ENCODE data around the gene BUB1B. TPM values are rescaled to one million over a fixed set of nuclear protein-coding genes. Genes with fewer than 3 reads are reported as not detected.

BUB1B gene
- total RNA-seq, 1 donor from 2014 or later: 2.4 TPM

- no peak for ATAC-seq
- no peak for DNase-seq (ENCODE audit: missing footprints)
- intact Hi-C loops (cut with DNase I): no loop called here
Measured at GRCh38 chr15:40264321-40265153, 103.7 kb downstream of the BUB1B start.

- DNase-seq (ENCODE audit: missing footprints) (no peak), ATAC-seq (no peak)
- intact Hi-C loops (cut with DNase I): no loop called here
Measured at GRCh38 chr15:40265355-40265754, 104.5 kb downstream of the BUB1B start.

GRCh38 chr15:40265875-40266274, 105.0 kb downstream of the BUB1B start:
- DNase-seq (ENCODE audit: missing footprints) (no peak), ATAC-seq (no peak)
- intact Hi-C loops (cut with DNase I): no loop called here

GRCh38 chr15:40266828-40267304, 106.0 kb downstream of the BUB1B start:
- no peak for ATAC-seq
- intact Hi-C loops (cut with DNase I): no loop called here

GRCh38 chr15:40267670-40268069, 106.8 kb downstream of the BUB1B start:
- no peak for ATAC-seq
- intact Hi-C loops (cut with DNase I): no loop called here
- DNase-seq (ENCODE audit: missing footprints): no peak

More at GRCh38 chr15:40266828-40267304, 106.0 kb downstream of the BUB1B start:
- DNase-seq (ENCODE audit: missing footprints): no peak

GRCh38 chr15:40269604-40270003, 108.7 kb downstream of the BUB1B start:
- intact Hi-C loops (cut with DNase I): no loop called here
- peak; percentile 6 for DNase-seq (ENCODE audit: missing footprints)
- no peak for ATAC-seq

- intact Hi-C loops (cut with DNase I): no loop called here
- ATAC-seq: no peak
- DNase-seq (ENCODE audit: missing footprints): no peak
Measured at GRCh38 chr15:40270246-40270995, 109.6 kb downstream of the BUB1B start.

Other genes with a start within 250 kb of the BUB1B start
- 1.8 TPM for gene GPR176, start 240.8 kb upstream of the BUB1B start, total RNA-seq
- gene EIF2AK4, start 227.0 kb upstream of the BUB1B start, total RNA-seq: 23.3 TPM
- 232 TPM for gene SRP14, start 121.9 kb upstream of the BUB1B start, total RNA-seq
- gene BMF, start 52.2 kb upstream of the BUB1B start, total RNA-seq: 3.2 TPM
- 10.1 TPM for gene PAK6, start 78.0 kb downstream of the BUB1B start, total RNA-seq
- gene ANKRD63, start 122.0 kb downstream of the BUB1B start, total RNA-seq: 0.92 TPM
- gene PLCB2, start 146.9 kb downstream of the BUB1B start, total RNA-seq: 8.2 TPM
- gene INAFM2, start 162.6 kb downstream of the BUB1B start, total RNA-seq: 55.6 TPM
- 162 TPM for gene CCDC9B, start 179.9 kb downstream of the BUB1B start, total RNA-seq
- gene PHGR1, start 190.0 kb downstream of the BUB1B start, total RNA-seq: not detected
- 3.9 TPM for gene DISP2, start 197.2 kb downstream of the BUB1B start, total RNA-seq
- 8.5 TPM for gene KNSTRN, start 221.7 kb downstream of the BUB1B start, total RNA-seq
- 88.6 TPM for gene IVD, start 244.7 kb downstream of the BUB1B start, total RNA-seq